Measurements from ENCODE around the gene CC2D2B.
"Not testable (repeated sequence)": the region's sequence is repeated elsewhere in the genome, so short reads cannot be mapped to it uniquely, and the experiment has no call there.

Gene CC2D2B

GRCh38 chr10:96017191-96017687, 109.5 kb downstream of the CC2D2B start:
- DNase-seq (ENCODE audit: low spot score): peak; percentile 62

- no peak for DNase-seq (ENCODE audit: low spot score)
These were observed 113.6 kb downstream of the CC2D2B start for GRCh38 chr10:96021332-96021731.

GRCh38 chr10:96022739-96023138, 115.0 kb downstream of the CC2D2B start:
- no peak for DNase-seq (ENCODE audit: low spot score)

GRCh38 chr10:96023168-96023567, 115.4 kb downstream of the CC2D2B start:
- no peak for DNase-seq (ENCODE audit: low spot score)

GRCh38 chr10:96025566-96025965, 117.8 kb downstream of the CC2D2B start:
- no peak for DNase-seq (ENCODE audit: low spot score)

- no peak for DNase-seq (ENCODE audit: low spot score)
These were observed 126.8 kb downstream of the CC2D2B start for GRCh38 chr10:96034625-96035024.

GRCh38 chr10:96038476-96039387, 131.0 kb downstream of the CC2D2B start:
- DNase-seq (ENCODE audit: low spot score): no peak

GRCh38 chr10:96041146-96041545, 133.4 kb downstream of the CC2D2B start:
- DNase-seq (ENCODE audit: low spot score): no peak

- DNase-seq (ENCODE audit: low spot score): peak; percentile 86
These were observed 135.5 kb downstream of the CC2D2B start, which contains the start of gene CCNJ for GRCh38 chr10:96043033-96043892. TSS of gene CCNJ (plus strand) at chr10:96043583. CDS start at chr10:96044394, 811 bp downstream.

- peak; percentile 31 for DNase-seq (ENCODE audit: low spot score)
These were observed 136.3 kb downstream of the CC2D2B start for GRCh38 chr10:96043893-96044715.

- DNase-seq (ENCODE audit: low spot score): peak; percentile 8
These were observed 137.0 kb downstream of the CC2D2B start for GRCh38 chr10:96044736-96045135.

- DNase-seq (ENCODE audit: low spot score): no peak
These were observed 138.8 kb downstream of the CC2D2B start for GRCh38 chr10:96046546-96046945.

GRCh38 chr10:96047004-96047649, 139.4 kb downstream of the CC2D2B start:
- no peak for DNase-seq (ENCODE audit: low spot score)

- not testable (repeated sequence) for DNase-seq (ENCODE audit: low spot score)
These were observed 140.2 kb downstream of the CC2D2B start for GRCh38 chr10:96047925-96048324.

GRCh38 chr10:96049340-96049739, 141.6 kb downstream of the CC2D2B start:
- no peak for DNase-seq (ENCODE audit: low spot score)

- no peak for DNase-seq (ENCODE audit: low spot score)
These were observed 146.2 kb downstream of the CC2D2B start for GRCh38 chr10:96053985-96054384.

GRCh38 chr10:96056787-96057186, 149.0 kb downstream of the CC2D2B start:
- DNase-seq (ENCODE audit: low spot score): no peak

GRCh38 chr10:96061232-96061631, 153.5 kb downstream of the CC2D2B start:
- no peak for DNase-seq (ENCODE audit: low spot score)

GRCh38 chr10:96072674-96073073, 164.9 kb downstream of the CC2D2B start:
- no peak for DNase-seq (ENCODE audit: low spot score)

GRCh38 chr10:96073722-96074121, 165.9 kb downstream of the CC2D2B start:
- DNase-seq (ENCODE audit: low spot score): no peak

- DNase-seq (ENCODE audit: low spot score): no peak
These were observed 167.0 kb downstream of the CC2D2B start for GRCh38 chr10:96074776-96075175.

All from Ammon's horn (tissue), 1 donor.